Thoracic aorta (tissue), 2 donors: Measurements from ENCODE around the gene SETD2. TPM values are rescaled to one million over a fixed set of nuclear protein-coding genes. Genes with fewer than 3 reads are reported as not detected.
"Not testable (repeated sequence)": the region's sequence is repeated elsewhere in the genome, so short reads cannot be mapped to it uniquely, and the experiment has no call there.

Source experiments
- ATAC-seq: fragments of 150-250 bp; one replicate; pipeline ENCODE4 v1.8.0; 2017; ENCODE audit warnings: low read depth; ENCODE audit not compliant: insufficient number of reproducible peaks, low FRiP score
- DNase-seq: peaks from one replicate; pipeline ENCODE4 v3.0.0-alpha.2; 2020; ENCODE audit warnings: low spot score
- H3K27ac ChIP-seq, 2 donors: fragments of 200-600 bp; sonication (generic); 1 replicate in 1 of 2; 2 replicates in 1 of 2; pipeline ENCODE4 v1.5.1; 2016; ENCODE audit warnings: mild to moderate bottlenecking in 2 of 2, moderate library complexity in 2 of 2
- H3K27me3 ChIP-seq: fragments of 200-600 bp; sonication (generic); replicated peaks from 2 replicates; pipeline ENCODE4 v1.6.0; 2016; ENCODE audit warnings: mild to moderate bottlenecking; ENCODE audit not compliant: insufficient read depth
- H3K36me3 ChIP-seq: fragments of 200-600 bp; sonication (generic); one replicate; pipeline ENCODE4 v1.5.1; 2016
- H3K4me1 ChIP-seq, 2 donors: fragments of 200-600 bp; sonication (generic); 1 replicate in 1 of 2; 2 replicates in 1 of 2; pipeline versions ENCODE4 v1.5.1 to v1.6.0; 2016; ENCODE audit warnings: low read depth in 2 of 2, mild to moderate bottlenecking in 1 of 2; ENCODE audit not compliant: control insufficient read depth in 1 of 2
- H3K4me3 ChIP-seq: fragments of 200-600 bp; sonication (generic); 2 replicates; pipeline ENCODE4 v1.5.1; 2016; ENCODE audit warnings: mild to moderate bottlenecking
- H3K9me3 ChIP-seq: fragments of 200-600 bp; sonication (generic); 2 replicates; pipeline ENCODE4 v1.5.1; 2016
- CTCF ChIP-seq: fragments of 200-600 bp; sonication (generic); IDR thresholded peaks from one replicate; pipeline ENCODE4 v1.5.1; 2019; ENCODE audit warnings: antibody characterized with exemption
- total RNA-seq, 2 donors: library from RNA; depleted of rRNA; stranded (reverse); fragments of >200 nt; gene quantifications; one replicate each; pipeline versions ENCODE4 v1.1.0 to v1.2.3, GENCODE V29; 2016

The SETD2 gene
- total RNA-seq, 2 donors from 2014 or later: 44.3 to 78.9 TPM

GRCh38 chr3:47130557-47130956 lies 33.4 kb downstream of the SETD2 start:
- Histone ChIP-seq H3K9me3 (no peaks in the 10 kb centered on the region), H3K27ac (no peak overlapping the region)
- no peak for ATAC-seq

GRCh38 chr3:47128137-47128536 lies 35.8 kb downstream of the SETD2 start:
- ATAC-seq (no peak), DNase-seq (no peak)

More at GRCh38 chr3:47130557-47130956, 33.4 kb downstream of the SETD2 start:
- no peak for DNase-seq
- H3K27me3 ChIP-seq: no peaks in the 10 kb centered on the region
- no peaks in the 10 kb centered on the region for H3K36me3 ChIP-seq
- no peak overlapping the region for H3K4me3 ChIP-seq
- H3K4me1 ChIP-seq: peaks cover 5 to 35% of the 10 kb centered on the region in 2 donors
- TF ChIP-seq CTCF: no peak

GRCh38 chr3:47123857-47124256 lies 40.1 kb downstream of the SETD2 start:
- H3K4me1 ChIP-seq: peaks cover 0 to 4% of the 10 kb centered on the region in 2 donors
- no peak for TF ChIP-seq CTCF
- H3K9me3 ChIP-seq: no peaks in the 10 kb centered on the region
- no peak overlapping the region for H3K4me3 ChIP-seq
- no peak for ATAC-seq
- peaks cover 16% of the 10 kb centered on the region for H3K36me3 ChIP-seq
- no peaks in the 10 kb centered on the region for H3K27me3 ChIP-seq
- no peak for DNase-seq
- no peak overlapping the region for H3K27ac ChIP-seq

More at GRCh38 chr3:47128137-47128536, 35.8 kb downstream of the SETD2 start:
- H3K36me3 ChIP-seq: peaks cover 13% of the 10 kb centered on the region
- TF ChIP-seq CTCF: no peak
- H3K27me3 ChIP-seq: no peaks in the 10 kb centered on the region
- H3K4me3 ChIP-seq: no peak overlapping the region
- no peaks in the 10 kb centered on the region for H3K9me3 ChIP-seq
- no peak overlapping the region for H3K27ac ChIP-seq
- peaks cover 5 to 12% of the 10 kb centered on the region in 2 donors for H3K4me1 ChIP-seq

- ATAC-seq: no peak
- Histone ChIP-seq H3K27ac (no peak overlapping the region), H3K9me3 (no peaks in the 10 kb centered on the region), H3K27me3 (no peaks in the 10 kb centered on the region), H3K4me1 (peaks cover 0 to 4% of the 10 kb centered on the region in 2 donors), H3K36me3 (peaks cover 16% of the 10 kb centered on the region), H3K4me3 (no peak overlapping the region)
- no peak for TF ChIP-seq CTCF
- no peak for DNase-seq
Observed at GRCh38 chr3:47121409-47121808, 42.5 kb downstream of the SETD2 start.

GRCh38 chr3:47120138-47120537 lies 43.8 kb downstream of the SETD2 start:
- H3K27ac ChIP-seq: no peak overlapping the region
- no peaks in the 10 kb centered on the region for H3K27me3 ChIP-seq
- DNase-seq: no peak
- H3K4me3 ChIP-seq: no peak overlapping the region
- ATAC-seq: no peak
- no peaks in the 10 kb centered on the region for H3K9me3 ChIP-seq
- peaks cover 20% of the 10 kb centered on the region for H3K36me3 ChIP-seq
- no peak for TF ChIP-seq CTCF
- H3K4me1 ChIP-seq: peaks cover 0 to 4% of the 10 kb centered on the region in 2 donors

- peaks cover 21% of the 10 kb centered on the region for H3K36me3 ChIP-seq
- H3K27me3 ChIP-seq, H3K27ac ChIP-seq, H3K4me3 ChIP-seq, H3K4me1 ChIP-seq, DNase-seq, H3K9me3 ChIP-seq, ATAC-seq: not testable (repeated sequence)
Observed at GRCh38 chr3:47119387-47119786, 44.5 kb downstream of the SETD2 start.
